GM12878 (cell line): ENCODE measurements around the gene HS1BP3. TPM values are rescaled to one million over a fixed set of nuclear protein-coding genes. Genes with fewer than 3 reads are reported as not detected.

Experiments used
- ATAC-seq: fragments of 200-7000 bp; cut with Tn5 transposase; 3 replicates; pipeline ENCODE4 v1.9.1; 2020; ENCODE audit warnings: mild to moderate bottlenecking, moderate library complexity
- BruUV-seq: library from RNA; stranded (reverse); fragments of 400-500 nt; replicated peaks from 2 replicates; lab custom pipeline; 2021; lab: Mats Ljungman, UMichigan
- CTCF ChIA-PET: fragments of 300-600 bp; sonication (Branson Sonifier 250); formaldehyde crosslinking; extraction: SDS; loops from one replicate; lab custom pipeline; 2021; ENCODE audit warnings: inconsistent platforms; lab: Yijun Ruan, JAX
- POLR2A ChIA-PET: fragments of 350-600 bp; formaldehyde crosslinking; extraction: SDS; loops from one replicate; lab custom pipeline; 2021; ENCODE audit warnings: inconsistent platforms; lab: Charles Lee
- RAD21 ChIA-PET: fragments of 300-600 bp; sonication (Branson Sonifier 250); formaldehyde crosslinking; loops from one replicate; lab custom pipeline; 2023; ENCODE audit warnings: antibody characterized with exemption; ENCODE audit not compliant: unreplicated experiment; lab: Charles Lee
- SMC1A ChIA-PET: fragments of 300-600 bp; sonication (Branson Sonifier 250); formaldehyde crosslinking; loops from one replicate; lab custom pipeline; 2023; ENCODE audit not compliant: unreplicated experiment, uncharacterized antibody; lab: Charles Lee
- DNase-seq: peaks from one replicate; pipeline ENCODE4 v3.0.0-alpha.2; 2011; ENCODE audit warnings: low read depth, low spot score
- FAIRE-seq: peaks from 3 replicates; lab custom pipeline; 2011; peaks lifted over from hg19 to GRCh38; lab: Jason Lieb, UNC
- H2AFZ ChIP-seq: 2 replicates; pipeline ENCODE4 v1.6.0; 2011; ENCODE audit warnings: low read depth, low read length, control low read depth; ENCODE audit not compliant: control insufficient read depth
- H3K27ac ChIP-seq: 2 replicates; pipeline ENCODE4 v1.5.1; 2011; ENCODE audit warnings: control low read depth; ENCODE audit not compliant: control insufficient read depth, insufficient read depth
- H3K27me3 ChIP-seq, 2 experiments: replicated peaks in 1 of 2; 2 replicates each; pipeline versions ENCODE4 v1.6.0 to v1.6.1; 2011; ENCODE audit warnings: low read length in 1 of 2; ENCODE audit not compliant: control insufficient read depth in 2 of 2, insufficient read depth in 2 of 2
- H3K36me3 ChIP-seq, 2 experiments: 2 replicates each; pipeline ENCODE4 v1.5.1; 2011; ENCODE audit warnings: low read length in 1 of 2; ENCODE audit not compliant: control insufficient read depth in 2 of 2, insufficient read depth in 2 of 2
- H3K4me1 ChIP-seq: 2 replicates; pipeline ENCODE4 v1.6.1; 2011; ENCODE audit warnings: mild to moderate bottlenecking, low read length, moderate library complexity, mixed read lengths; ENCODE audit not compliant: control insufficient read depth, insufficient read depth
- H3K4me2 ChIP-seq: 2 replicates; pipeline ENCODE4 v1.6.0; 2011; ENCODE audit warnings: control low read depth; ENCODE audit not compliant: control insufficient read depth, insufficient read depth
- H3K4me3 ChIP-seq: fragments of 200-600 bp; sonication (generic); 2 replicates; pipeline ENCODE4 v1.5.1; 2016
- H3K79me2 ChIP-seq: 2 replicates; pipeline ENCODE4 v1.6.0; 2011; ENCODE audit warnings: low read length; ENCODE audit not compliant: control insufficient read depth, insufficient read depth
- H3K9ac ChIP-seq: 2 replicates; pipeline ENCODE4 v1.8.0; 2011; ENCODE audit warnings: low read length, control low read depth, mixed read lengths; ENCODE audit not compliant: control insufficient read depth, insufficient read depth
- H3K9me3 ChIP-seq: replicated peaks from 3 replicates; pipeline ENCODE4 v1.5.1; 2011; ENCODE audit warnings: mild to moderate bottlenecking, low read length; ENCODE audit not compliant: control insufficient read depth, insufficient read depth
- H4K20me1 ChIP-seq: 2 replicates; pipeline ENCODE4 v1.6.0; 2011; ENCODE audit not compliant: control insufficient read depth, insufficient read depth
- ASH2L ChIP-seq: fragments of 300-600, 200-600 bp; sonication (generic); IDR thresholded peaks from 2 replicates; pipeline ENCODE4 v1.6.1; 2017; ENCODE audit warnings: low read depth, mild to moderate bottlenecking, borderline replicate concordance
- CBX3 ChIP-seq: fragments of 200-600 bp; sonication (generic); IDR thresholded peaks from 2 replicates; pipeline ENCODE4 v1.6.1; 2016; ENCODE audit warnings: low read depth, borderline replicate concordance
- GABPA ChIP-seq: IDR thresholded peaks from 2 replicates; pipeline ENCODE4 v1.6.1; 2014; ENCODE audit warnings: antibody characterized with exemption, low read depth, mild to moderate bottlenecking, inconsistent platforms
- MTA2 ChIP-seq: fragments of 450-650 bp; IDR thresholded peaks from 2 replicates; pipeline ENCODE4 v1.6.1; 2016; ENCODE audit warnings: low read depth, mild to moderate bottlenecking, moderate library complexity
- MXI1 ChIP-seq: fragments of 150-350 bp; IDR thresholded peaks from 2 replicates; pipeline ENCODE4 v1.6.1; 2011; ENCODE audit warnings: low read depth, mild to moderate bottlenecking, inconsistent platforms, low read length, improper control_type of control experiment
- NRF1 ChIP-seq: conservative IDR thresholded peaks from 2 replicates; pipeline ENCODE4 v1.6.1; 2011; ENCODE audit warnings: mild to moderate bottlenecking, low read depth, low read length, improper control_type of control experiment
- PAX8 ChIP-seq: fragments of 450-650 bp; IDR thresholded peaks from 2 replicates; pipeline ENCODE4 v1.6.1; 2017; ENCODE audit warnings: mild to moderate bottlenecking, moderate library complexity
- RAD51 ChIP-seq: fragments of 450-650 bp; IDR thresholded peaks from 2 replicates; pipeline ENCODE4 v1.6.1; 2016; ENCODE audit warnings: moderate library complexity, mild to moderate bottlenecking, inconsistent platforms
- RUNX3 ChIP-seq: IDR thresholded peaks from 2 replicates; pipeline ENCODE4 v1.6.1; 2012; ENCODE audit warnings: low read length, inconsistent platforms
- SKIL ChIP-seq: fragments of 450-650 bp; IDR thresholded peaks from 2 replicates; pipeline ENCODE4 v1.6.1; 2017; ENCODE audit warnings: mild to moderate bottlenecking, low read depth, inconsistent platforms; ENCODE audit not compliant: poor library complexity, severe bottlenecking
- ZBED1 ChIP-seq: IDR thresholded peaks from 2 replicates; pipeline ENCODE4 v1.6.1; 2016; ENCODE audit warnings: borderline replicate concordance
- ZBTB4 ChIP-seq: fragments of 450-650 bp; formaldehyde crosslinking; IDR thresholded peaks from 2 replicates; pipeline ENCODE4 v1.4.0; 2022; ENCODE audit warnings: mild to moderate bottlenecking, moderate library complexity
- ZNF24 ChIP-seq: fragments of 450-650 bp; IDR thresholded peaks from 2 replicates; pipeline ENCODE4 v1.6.1; 2017; ENCODE audit warnings: antibody characterized with exemption, mild to moderate bottlenecking
- ZNF274 ChIP-seq: IDR thresholded peaks from one replicate; pipeline ENCODE4 v1.8.0; 2011; ENCODE audit not compliant: insufficient read length, insufficient read depth
- WGBS: methylation state at CpG from one replicate; pipeline ENCODE4 v1.1.6; 2016; ENCODE audit warnings: low lambda C conversion rate; ENCODE audit not compliant: insufficient replicate concordance, insufficient coverage; ENCODE audit errors: missing lambda C conversion rate; 5-methylcytosine and 5-hydroxymethylcytosine counted together
- in situ Hi-C: fragments of 300-500 bp; cut with MboI; formaldehyde crosslinking; loops from 9 replicates; pipeline ENCODE4 v1.14.3; 2018; ENCODE audit warnings: mixed read lengths
- intact Hi-C: fragments of 100-400 bp; cut with micrococcal nuclease; formaldehyde crosslinking; loops from one replicate; pipeline ENCODE4 v1.14.2; 2022; ENCODE audit not compliant: unreplicated experiment
- polyA plus RNA-seq, 11 experiments: library from polyadenylated mRNA; depleted of rRNA in 4 of 11; unstranded in 6 of 11; stranded (reverse) in 5 of 11; fragments of >200 nt; fragmentation: Nextera tagmentation in 4 of 11; fragmentation: Illumina TruSeq in 1 of 11; extraction: Ambion mirVana in 4 of 11; extraction: Trizol in 1 of 11; gene quantifications; 1 replicate in 1 of 11; 2 replicates in 10 of 11; pipeline versions ENCODE4 v1.2.1 to v1.2.3, GENCODE V29; 2011 to 2016; ENCODE audit warnings: inconsistent platforms in 2 of 11, missing spikeins in 2 of 11, low read depth in 1 of 11
- total RNA-seq, 4 experiments: library from RNA; depleted of rRNA in 3 of 4; stranded (reverse); fragments of >200 nt in 3 of 4; fragmentation: Illumina TruSeq in 1 of 4; extraction: Trizol in 1 of 4; gene quantifications; 2 replicates each; pipeline versions ENCODE4 v1.2.1 to v1.2.3, GENCODE V29; 2013 to 2021
- TF ChIP-seq, protein P1 (sequence below): fragments of 450-650 bp; IDR thresholded peaks from 2 replicates; pipeline ENCODE4 v1.6.1; 2017; ENCODE audit warnings: low read depth, mild to moderate bottlenecking, moderate library complexity
- TF ChIP-seq, protein P2 (sequence below): fragments of 450-650 bp; IDR thresholded peaks from 2 replicates; pipeline ENCODE4 v1.6.1; 2017; ENCODE audit warnings: borderline replicate concordance

HS1BP3 gene
- total and polyA plus RNA-seq, 10 of the 15 experiments (the other 5 are each of a cell fraction or from before 2014, with no cell fraction given), result 0.47 to 7.2 (median 4.6) TPM

- Histone ChIP-seq H3K36me3 (peaks cover 0 to 3% of the 10 kb centered on the region in 2 experiments; a peak in 1 of 4 replicates), H3K9ac (no peak overlapping the region), H3K4me1 (peaks cover 4% of the 10 kb centered on the region), H3K27ac (no peak overlapping the region), H4K20me1 (no peaks in the 10 kb centered on the region), H3K27me3 (0 out of 4 replicates have a peak, but pooled peaks cover 0 to 1% of the 10 kb centered on the region in 2 experiments), H3K79me2 (no peaks in the 10 kb centered on the region), H3K4me3 (no peak overlapping the region), H2AFZ (no peak overlapping the region), H3K4me2 (no peak overlapping the region), H3K9me3 (no peaks in the 10 kb centered on the region)
- POLR2A ChIA-PET, result interaction anchor here (0.8 to 1.7 kb wide), 3 partner anchors 204 to 219 kb away, joined by 3 to 4 read pairs (median 4); no protein-coding TSS in a partner anchor
- 18% methylated on average over 4 of the region's 4 CpGs for WGBS
- FAIRE-seq, result no peak
- no peak for ATAC-seq
- RAD21 ChIA-PET, result interaction anchor here (0.6 to 1.0 kb wide), 2 partner anchors 206 to 315 kb away, joined by 4 to 5 read pairs; no protein-coding TSS in a partner anchor
- no peak for DNase-seq
- no TSS peak for BruUV-seq
- in situ Hi-C loops, result no loop called here
- TF ChIP-seq, protein P1, sequence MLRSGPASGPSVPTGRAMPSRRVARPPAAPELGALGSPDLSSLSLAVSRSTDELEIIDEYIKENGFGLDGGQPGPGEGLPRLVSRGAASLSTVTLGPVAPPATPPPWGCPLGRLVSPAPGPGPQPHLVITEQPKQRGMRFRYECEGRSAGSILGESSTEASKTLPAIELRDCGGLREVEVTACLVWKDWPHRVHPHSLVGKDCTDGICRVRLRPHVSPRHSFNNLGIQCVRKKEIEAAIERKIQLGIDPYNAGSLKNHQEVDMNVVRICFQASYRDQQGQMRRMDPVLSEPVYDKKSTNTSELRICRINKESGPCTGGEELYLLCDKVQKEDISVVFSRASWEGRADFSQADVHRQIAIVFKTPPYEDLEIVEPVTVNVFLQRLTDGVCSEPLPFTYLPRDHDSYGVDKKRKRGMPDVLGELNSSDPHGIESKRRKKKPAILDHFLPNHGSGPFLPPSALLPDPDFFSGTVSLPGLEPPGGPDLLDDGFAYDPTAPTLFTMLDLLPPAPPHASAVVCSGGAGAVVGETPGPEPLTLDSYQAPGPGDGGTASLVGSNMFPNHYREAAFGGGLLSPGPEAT, result no peak
- TF ChIP-seq ZBED1 (no peak), MXI1 (no peak), NRF1 (no peak), GABPA (no peak), SKIL (no peak), CBX3 (no peak), ASH2L (no peak), RAD51 (no peak), RUNX3 (no peak), MTA2 (no peak), ZNF24 (no peak), ZBTB4 (no peak), ZNF274 (no peak), PAX8 (no peak)
- TF ChIP-seq, protein P2, sequence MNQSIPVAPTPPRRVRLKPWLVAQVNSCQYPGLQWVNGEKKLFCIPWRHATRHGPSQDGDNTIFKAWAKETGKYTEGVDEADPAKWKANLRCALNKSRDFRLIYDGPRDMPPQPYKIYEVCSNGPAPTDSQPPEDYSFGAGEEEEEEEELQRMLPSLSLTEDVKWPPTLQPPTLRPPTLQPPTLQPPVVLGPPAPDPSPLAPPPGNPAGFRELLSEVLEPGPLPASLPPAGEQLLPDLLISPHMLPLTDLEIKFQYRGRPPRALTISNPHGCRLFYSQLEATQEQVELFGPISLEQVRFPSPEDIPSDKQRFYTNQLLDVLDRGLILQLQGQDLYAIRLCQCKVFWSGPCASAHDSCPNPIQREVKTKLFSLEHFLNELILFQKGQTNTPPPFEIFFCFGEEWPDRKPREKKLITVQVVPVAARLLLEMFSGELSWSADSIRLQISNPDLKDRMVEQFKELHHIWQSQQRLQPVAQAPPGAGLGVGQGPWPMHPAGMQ, result no peak
- SMC1A ChIA-PET, result interaction anchor here (1.0 to 1.4 kb wide), 2 partner anchors 201 to 221 kb away, joined by 3 read pairs; partner anchors contain the start of gene RHOB
- CTCF ChIA-PET, result interaction anchor here (0.8 to 5.0 kb wide), 7 partner anchors 8 to 209 kb away, joined by 3 to 44 read pairs (median 4); partner anchors contain the start of gene RHOB
- intact Hi-C loops, result no loop called here
These were observed 2.7 kb downstream of the HS1BP3 start for GRCh38 chr2:20648206-20648605.
